ENCODE measurements around the gene PIH1D1. TPM values are rescaled to one million over a fixed set of nuclear protein-coding genes. Genes with fewer than 3 reads are reported as not detected.

The PIH1D1 gene
- total and polyA plus RNA-seq, 2 donors (not counting 3 experiments of a cell fraction or from before 2014, with no cell fraction given), result 83.2 to 86.9 TPM

- Histone ChIP-seq H3K9me3 (replicated peaks; ENCODE audit: control insufficient read depth, insufficient read depth, low read length) (no peaks in the 10 kb centered on the region), H3K4me2 (ENCODE audit: insufficient read depth, low read length) (no peak overlapping the region), H4K20me1 (replicated peaks; ENCODE audit: control insufficient read depth, extremely low read depth, insufficient read depth, low read length) (no peaks in the 10 kb centered on the region), H3K4me1 (ENCODE audit: control insufficient read depth, extremely low read depth, insufficient read depth, low read length) (no peaks in the 10 kb centered on the region), H3K36me3 (ENCODE audit: control insufficient read depth in 2 of 2, extremely low read depth in 1 of 2, insufficient read depth in 2 of 2, low read length in 2 of 2) (no peaks in the 10 kb centered on the region), H3K9me1 (replicated peaks; ENCODE audit: control insufficient read depth, extremely low read depth, insufficient read depth, low read length) (no peaks in the 10 kb centered on the region), H3K9ac (replicated peaks; ENCODE audit: extremely low read depth, insufficient read depth, low read length) (no peak overlapping the region), H3K4me3 (replicated peaks in 1 of 3; ENCODE audit: insufficient read depth in 1 of 3, low read depth in 1 of 3, low read length in 3 of 3) (no peak overlapping the region), H3K27me3 (ENCODE audit: control insufficient read depth in 2 of 2, insufficient read depth in 2 of 2, low read length in 2 of 2) (peaks cover 0 to 2% of the 10 kb centered on the region in 2 experiments), H2AFZ (ENCODE audit: low read depth, low read length) (no peak overlapping the region), H3K79me2 (ENCODE audit: control insufficient read depth, insufficient read depth, low read length) (no peaks in the 10 kb centered on the region), H3K27ac (ENCODE audit: insufficient read depth, low read depth, low read length) (no peak overlapping the region)
- ChIA-PET POLR2A (no interaction called here), CTCF (no interaction called here)
- intact Hi-C loops (cut with micrococcal nuclease), result no loop called here
- no TSS peak for BruUV-seq (replicated peaks)
- TF ChIP-seq POLR2AphosphoS5 (IDR thresholded peaks at IDR 0.05; ENCODE audit: insufficient read depth, low read depth, low read length) (no peak), POLR2A (IDR thresholded peaks at IDR 0.05; ENCODE audit: low read depth, low read length) (no peak), JUN (IDR thresholded peaks at IDR 0.05; ENCODE audit: borderline replicate concordance, insufficient read depth, insufficient read length, low read depth) (no peak), MYC (IDR thresholded peaks at IDR 0.05; ENCODE audit: low read depth, low read length) (no peak), GATA2 (IDR thresholded peaks at IDR 0.05; ENCODE audit: insufficient read depth, insufficient read length, low read depth, low read length) (no peak), EZH2 (IDR thresholded peaks at IDR 0.05; ENCODE audit: borderline replicate concordance, low read depth, low read length, severe bottlenecking) (no peak), CTCF (IDR thresholded peaks at IDR 0.05; ENCODE audit: extremely low read depth in 1 of 2, insufficient read depth in 1 of 2, low read depth in 1 of 2, low read length in 2 of 2) (no peak), MAX (IDR thresholded peaks at IDR 0.05; ENCODE audit: insufficient read depth, insufficient read length) (no peak), FOS (IDR thresholded peaks at IDR 0.05; ENCODE audit: borderline replicate concordance, insufficient read depth, low read length) (no peak)
- FAIRE-seq (no peak), DNase-seq (ENCODE audit: low read depth, low spot score) (no peak)
- dilution Hi-C loops (cut with MboI; ENCODE audit: extremely low pct_ligation_motif_present, low sequenced_read_pairs), result no loop called here
Observed at GRCh38 chr19:49398001-49398615, 53.5 kb downstream of the PIH1D1 start.

All from endothelial cell of umbilical vein (primary cell).